ENCODE data around the gene MAP3K6.

MAP3K6 gene

GRCh38 chr1:27357281-27358037 is 9.3 kb downstream of the MAP3K6 start:
- DNase-seq (ENCODE audit: low spot score), result peak; percentile 81

- peak; percentile 40 for DNase-seq (ENCODE audit: low spot score)
These were observed 10.0 kb downstream of the MAP3K6 start for GRCh38 chr1:27356619-27357280.

- no peak for DNase-seq (ENCODE audit: low spot score)
These were observed 10.5 kb downstream of the MAP3K6 start for GRCh38 chr1:27356277-27356618.

- DNase-seq (ENCODE audit: low spot score), result no peak
These were observed 11.1 kb downstream of the MAP3K6 start for GRCh38 chr1:27355683-27356082.

- no peak for DNase-seq (ENCODE audit: low spot score)
These were observed 13.1 kb downstream of the MAP3K6 start for GRCh38 chr1:27353629-27354028.

GRCh38 chr1:27353166-27353565 is 13.6 kb downstream of the MAP3K6 start:
- DNase-seq (ENCODE audit: low spot score), result no peak

GRCh38 chr1:27351541-27352107 is 15.1 kb downstream of the MAP3K6 start:
- DNase-seq (ENCODE audit: low spot score), result no peak

- DNase-seq (ENCODE audit: low spot score), result no peak
These were observed 15.9 kb downstream of the MAP3K6 start for GRCh38 chr1:27350663-27351540.

GRCh38 chr1:27349784-27350662 is 16.7 kb downstream of the MAP3K6 start:
- peak; percentile 14 for DNase-seq (ENCODE audit: low spot score)

- peak; percentile 28 for DNase-seq (ENCODE audit: low spot score)
These were observed 17.6 kb downstream of the MAP3K6 start for GRCh38 chr1:27348861-27349783.

- no peak for DNase-seq (ENCODE audit: low spot score)
These were observed 19.7 kb downstream of the MAP3K6 start for GRCh38 chr1:27346991-27347624.

- DNase-seq (ENCODE audit: low spot score), result no peak
These were observed 20.4 kb downstream of the MAP3K6 start for GRCh38 chr1:27346357-27346756.

GRCh38 chr1:27345272-27345671 is 21.5 kb downstream of the MAP3K6 start:
- no peak for DNase-seq (ENCODE audit: low spot score)

GRCh38 chr1:27343639-27344025 is 23.1 kb downstream of the MAP3K6 start:
- DNase-seq (ENCODE audit: low spot score), result no peak

GRCh38 chr1:27342778-27343638 is 23.8 kb downstream of the MAP3K6 start:
- DNase-seq (ENCODE audit: low spot score), result peak; percentile 83

- peak; percentile 41 for DNase-seq (ENCODE audit: low spot score)
These were observed 24.4 kb downstream of the MAP3K6 start for GRCh38 chr1:27342391-27342777.

GRCh38 chr1:27341525-27342252 is 25.1 kb downstream of the MAP3K6 start, which contains the start of gene SYTL1:
SYTL1 (plus strand) TSS chr1:27342022; CDS start chr1:27345335, 3,313 bp downstream.
- DNase-seq (ENCODE audit: low spot score), result peak; percentile 64

GRCh38 chr1:27339213-27339612 is 27.5 kb downstream of the MAP3K6 start:
- no peak for DNase-seq (ENCODE audit: low spot score)
